HG02588 (cell line): Measurements from ENCODE around the gene EFTUD2.

Source experiments
- ATAC-seq: cut with Tn5 transposase; IDR thresholded peaks from one replicate; pipeline ENCODE4 v1.9.1; 2021; ENCODE audit warnings: mild to moderate bottlenecking, moderate library complexity; ENCODE audit not compliant: unreplicated experiment

EFTUD2 gene

DNA sequence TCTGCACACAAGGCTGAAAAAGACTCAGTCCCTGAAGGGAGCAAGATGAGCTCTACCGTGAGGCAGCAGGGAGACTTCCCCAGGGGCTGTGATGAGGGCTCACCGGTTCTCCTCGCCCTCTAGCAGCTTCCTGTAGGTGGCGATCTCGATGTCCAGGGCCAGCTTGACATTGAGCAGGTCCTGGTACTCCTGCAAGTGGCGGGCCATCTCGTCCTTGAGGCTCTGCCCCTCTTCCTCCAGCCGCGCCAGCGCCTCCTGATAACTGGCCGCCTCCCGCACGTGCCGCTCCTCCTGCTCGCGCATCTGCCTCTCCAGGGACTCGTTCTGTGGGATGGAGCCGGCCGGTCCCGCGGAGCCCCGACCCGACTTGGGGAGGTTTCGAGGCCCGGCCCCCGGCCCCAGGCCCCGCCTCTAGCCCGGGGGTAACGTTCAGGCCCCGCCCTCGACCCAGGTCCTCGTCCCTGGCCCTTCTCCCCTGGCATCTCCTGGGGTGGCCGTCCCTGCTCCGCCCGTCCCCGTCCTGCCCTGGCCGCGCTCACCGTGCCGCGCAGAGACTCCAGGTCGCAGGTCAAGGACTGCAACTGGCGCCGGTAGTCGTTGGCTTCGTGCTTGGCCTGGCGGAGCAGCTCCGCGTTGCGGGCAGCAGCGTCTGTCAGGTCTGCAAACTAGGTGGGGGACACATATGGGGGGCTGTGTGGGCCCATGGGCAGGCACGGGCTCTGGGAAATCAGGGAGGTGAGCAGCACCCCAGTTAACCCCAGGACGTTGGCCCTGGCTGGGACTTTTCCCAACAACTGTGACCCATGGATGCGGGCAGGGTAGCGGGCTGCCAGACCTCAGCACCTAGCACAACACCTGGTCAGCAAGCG is 12.1 kb upstream of the EFTUD2 start:
- no peak for ATAC-seq

DNA sequence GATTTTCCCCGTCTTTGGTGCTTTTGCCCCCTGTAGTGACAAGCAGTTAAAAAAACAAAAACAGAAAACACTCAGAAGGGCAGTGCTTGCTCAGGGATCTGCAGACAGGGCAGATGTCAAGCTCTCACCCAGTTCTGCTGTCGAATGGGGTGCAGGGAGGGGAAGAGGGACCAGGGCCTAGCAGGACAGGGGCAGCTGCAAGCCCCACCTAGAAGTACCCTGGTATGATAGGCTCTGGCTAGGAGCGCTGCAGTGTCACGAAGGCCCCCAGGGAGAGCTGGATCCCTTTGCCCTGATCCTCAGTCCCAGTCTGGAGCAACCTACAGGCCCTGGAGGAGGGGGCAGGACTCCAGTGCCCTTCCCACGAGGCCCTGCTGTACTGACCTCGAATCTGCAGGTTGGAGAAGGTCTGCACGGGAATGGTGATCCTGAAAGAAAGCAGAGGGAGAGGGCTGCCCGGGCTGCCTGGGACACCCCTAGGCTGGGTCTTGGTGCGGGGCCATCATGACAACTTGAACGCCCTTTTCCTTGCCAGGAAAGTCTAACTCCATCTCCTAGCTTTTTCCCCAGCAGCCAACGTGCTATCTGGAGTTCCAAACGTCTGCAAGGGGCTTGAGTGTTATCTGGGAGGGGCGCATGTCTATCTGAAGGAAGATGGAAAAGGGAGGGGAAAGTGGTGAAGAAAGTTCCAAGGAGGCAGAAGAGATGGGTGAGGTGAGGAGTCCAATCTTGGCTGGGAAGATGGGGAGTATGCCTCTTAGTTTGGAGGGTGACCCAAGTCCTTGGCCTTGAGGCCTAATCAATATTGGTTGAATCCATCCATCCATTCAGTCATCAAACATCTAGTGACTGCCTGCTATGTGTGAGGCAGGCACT is 11.2 kb upstream of the EFTUD2 start:
- no peak for ATAC-seq

DNA sequence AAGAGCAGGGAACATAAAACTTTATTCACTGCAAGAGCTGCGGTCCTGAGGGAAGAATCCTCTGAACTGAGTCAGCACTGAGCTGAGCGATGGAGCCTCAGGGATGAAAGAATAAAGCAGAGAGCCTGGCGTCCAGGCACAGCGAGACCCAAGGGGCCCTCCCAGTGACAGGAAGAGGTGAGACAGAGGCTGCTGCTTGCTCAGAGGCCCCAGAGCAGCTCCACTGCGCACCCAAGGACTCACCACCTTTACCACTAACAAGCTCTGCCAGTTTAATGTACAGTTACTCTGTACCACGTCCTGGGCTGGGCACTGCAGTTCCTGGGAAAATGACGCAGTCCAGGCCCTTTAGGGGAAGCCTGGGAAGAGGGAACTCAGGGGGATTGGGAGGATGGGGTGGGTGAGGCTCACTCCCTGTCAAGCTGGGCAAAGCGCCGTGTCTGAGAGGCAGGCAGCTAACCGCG is 10.5 kb upstream of the EFTUD2 start:
- ATAC-seq = no peak

DNA sequence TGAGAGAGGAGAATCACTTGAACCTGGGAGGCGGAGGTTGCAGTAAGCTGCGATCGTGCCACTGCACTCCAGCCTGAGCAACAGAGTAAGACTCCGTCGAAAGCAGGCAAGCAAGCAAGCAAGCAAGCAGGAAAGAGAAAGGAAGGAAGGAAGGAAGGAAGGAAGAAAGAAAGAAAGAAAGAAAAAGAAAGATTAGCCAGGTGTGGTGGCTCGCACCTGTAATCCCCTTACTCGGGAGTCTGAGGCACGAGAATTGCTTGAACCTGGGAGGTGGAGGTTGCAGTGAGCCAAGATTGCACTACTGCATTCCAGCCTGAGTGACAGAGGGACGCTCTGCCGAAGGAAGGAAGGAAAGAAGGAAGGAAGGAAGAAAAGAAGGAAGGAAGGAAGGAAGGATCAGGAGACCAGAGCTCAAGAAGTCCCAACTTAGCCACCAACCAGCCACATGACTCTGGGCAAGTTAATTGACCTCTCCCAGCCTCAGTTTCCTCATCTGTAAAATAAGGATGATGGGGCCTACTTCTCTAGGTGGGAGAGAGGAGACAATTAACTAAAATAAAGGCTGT is 9.6 kb upstream of the EFTUD2 start:
- ATAC-seq = no peak

DNA sequence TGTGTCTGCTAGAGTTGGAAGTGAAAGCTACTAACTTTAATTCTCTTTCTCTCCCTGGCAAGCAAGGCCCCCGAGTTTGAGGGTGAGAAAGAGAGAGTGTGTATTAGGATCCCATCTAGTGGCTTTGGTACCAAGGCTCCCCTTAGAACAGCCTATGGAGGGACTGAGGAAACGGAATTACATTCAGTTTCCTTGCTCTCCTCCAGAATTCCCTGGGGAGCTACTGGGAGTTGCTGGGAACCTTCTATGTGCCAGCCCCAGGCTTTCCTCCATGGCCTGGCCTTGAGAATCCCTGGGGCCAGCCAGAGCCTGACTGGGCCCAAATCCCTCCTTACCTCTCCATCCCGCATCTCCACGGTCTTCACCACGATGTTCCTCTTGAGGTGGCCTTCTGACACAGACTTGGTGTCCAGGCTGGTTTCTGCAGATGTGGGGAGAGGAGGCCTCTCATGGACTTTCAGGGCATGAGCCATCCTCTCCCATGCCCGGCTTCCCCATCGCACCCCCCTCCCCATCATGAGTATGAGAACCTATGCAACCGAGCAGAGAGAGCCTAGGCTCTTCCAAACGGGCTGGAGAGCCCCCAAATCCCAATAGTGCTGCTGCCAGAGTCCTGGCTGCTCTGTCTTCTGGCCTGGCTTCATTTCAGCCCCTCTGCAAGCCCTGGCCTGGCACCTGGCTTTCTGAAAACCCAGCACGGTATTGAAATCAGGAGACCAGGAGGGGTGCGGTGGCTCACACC is 8.7 kb upstream of the EFTUD2 start:
- ATAC-seq = no peak

DNA sequence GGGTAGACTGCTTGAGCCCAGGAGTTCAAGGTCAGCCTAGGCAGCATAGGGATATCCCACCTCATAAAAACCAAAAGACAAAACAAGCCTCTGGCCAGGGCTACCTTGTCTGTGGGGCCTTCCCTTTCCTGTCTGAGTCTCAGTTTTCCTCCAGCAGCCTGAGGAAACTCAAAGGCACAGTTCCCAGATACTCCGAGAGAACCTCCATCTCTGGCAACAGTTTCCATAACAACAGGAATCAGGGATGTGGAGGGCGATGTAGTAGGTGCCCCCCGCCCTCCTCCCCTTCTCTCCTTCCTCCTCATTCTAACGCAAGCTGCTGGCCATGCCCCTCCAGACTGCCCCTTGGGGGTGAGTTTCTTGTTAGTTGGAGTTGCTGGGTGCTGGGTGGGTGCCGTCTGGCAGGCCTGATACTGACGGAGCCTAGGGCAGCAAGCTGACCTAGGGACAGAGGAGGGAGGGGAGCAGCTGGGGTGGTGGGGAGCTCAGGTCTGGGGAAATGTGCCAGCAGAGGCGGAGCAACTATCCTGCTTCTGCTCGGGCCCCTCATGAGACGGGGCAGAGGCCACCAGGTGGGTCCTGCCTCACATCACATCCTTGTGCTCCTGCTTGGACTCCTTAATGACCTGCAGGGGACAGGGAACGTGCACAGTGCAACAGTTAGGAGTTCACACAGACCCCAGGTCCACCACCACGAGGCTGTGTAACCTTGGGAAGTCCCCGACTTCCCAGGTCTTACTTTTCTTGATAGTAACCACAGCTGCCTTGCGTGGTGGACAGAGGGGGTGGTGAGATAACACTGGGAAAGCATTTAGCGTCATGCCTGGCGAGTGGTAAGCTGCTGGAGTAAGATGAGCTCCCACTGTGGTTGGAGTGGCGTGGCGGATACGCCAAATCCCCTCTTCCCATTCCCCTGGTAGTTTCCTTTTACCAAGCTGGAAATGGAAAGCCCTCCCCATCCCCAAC is 7.8 kb upstream of the EFTUD2 start:
- ATAC-seq = no peak

DNA sequence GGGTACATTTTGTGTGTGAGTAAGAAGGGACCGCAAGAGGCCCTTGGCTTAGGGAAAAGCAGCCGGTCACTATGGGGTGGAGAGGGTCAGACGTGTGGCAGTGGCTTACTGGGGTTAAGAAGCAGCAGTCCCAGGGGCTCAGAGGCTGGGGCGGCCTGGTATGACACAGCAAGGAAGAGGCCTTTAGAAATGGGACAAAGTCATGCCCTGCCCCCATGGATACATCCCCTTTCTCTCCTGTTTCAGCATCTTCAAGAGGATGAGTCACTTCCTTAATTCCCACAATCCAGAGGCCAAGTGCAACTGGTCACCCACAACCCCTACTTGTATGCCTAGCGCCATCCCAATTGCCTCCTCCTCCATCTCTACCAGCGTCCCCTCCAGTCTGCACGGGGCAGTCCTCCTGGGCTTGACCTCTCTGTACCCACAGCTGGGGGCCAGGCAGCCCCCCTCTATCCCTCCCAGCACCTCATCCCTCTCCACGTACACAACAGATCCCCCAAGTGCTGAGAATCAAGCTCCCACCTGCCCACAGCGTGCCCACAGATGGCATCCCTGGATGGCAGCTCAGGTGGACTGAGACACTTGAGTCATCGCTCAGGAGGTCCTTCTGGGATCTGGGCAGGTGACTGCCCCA is 6.9 kb upstream of the EFTUD2 start:
- no peak for ATAC-seq

DNA sequence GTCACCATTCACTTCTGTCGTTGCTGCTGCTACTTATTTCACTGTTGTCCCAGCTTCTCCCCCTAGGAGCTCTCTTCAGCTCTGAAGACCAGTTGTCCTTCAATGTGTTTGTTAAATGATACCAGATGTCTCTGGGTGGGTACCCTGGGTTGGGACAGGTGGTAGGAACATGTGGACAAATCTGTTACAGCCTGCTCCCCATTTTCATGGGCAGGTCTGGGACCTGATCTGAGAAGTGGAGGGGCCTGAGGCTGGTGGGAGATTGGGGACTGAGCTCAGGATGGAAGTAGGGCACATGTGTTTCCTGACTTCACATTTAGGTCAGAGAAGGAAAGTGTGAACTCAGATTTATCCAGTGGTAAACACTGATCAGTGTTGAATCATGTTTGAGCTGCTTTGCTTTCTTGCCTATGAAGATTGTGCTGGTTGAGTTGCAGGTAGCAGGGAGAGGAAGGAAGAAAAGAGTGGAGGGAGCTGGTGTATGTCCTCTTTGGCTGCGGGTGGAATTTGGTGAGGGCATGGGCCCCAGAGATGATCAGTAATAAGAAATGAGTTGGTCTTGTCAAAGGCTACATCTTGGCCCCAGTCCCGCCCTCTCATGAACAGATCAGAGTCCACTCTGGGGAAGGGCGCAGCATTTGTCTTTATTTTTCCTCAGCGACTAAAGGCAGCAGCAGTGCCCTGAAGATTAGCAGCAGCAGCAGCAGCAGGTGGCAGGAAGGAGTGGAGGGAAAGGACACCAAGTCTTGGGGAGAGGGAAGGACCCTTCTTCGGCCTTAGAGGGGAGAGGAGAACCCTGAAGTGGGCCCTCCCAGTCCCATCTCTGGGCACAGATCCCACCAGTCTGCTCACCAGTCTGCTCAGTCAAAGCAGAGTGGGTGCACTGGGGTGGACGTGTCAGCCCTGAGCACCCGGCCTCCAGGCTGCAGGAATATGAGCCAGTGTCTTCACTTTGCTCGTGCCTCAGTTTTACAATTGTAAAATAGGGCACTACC is 6.1 kb upstream of the EFTUD2 start:
- ATAC-seq = no peak

DNA sequence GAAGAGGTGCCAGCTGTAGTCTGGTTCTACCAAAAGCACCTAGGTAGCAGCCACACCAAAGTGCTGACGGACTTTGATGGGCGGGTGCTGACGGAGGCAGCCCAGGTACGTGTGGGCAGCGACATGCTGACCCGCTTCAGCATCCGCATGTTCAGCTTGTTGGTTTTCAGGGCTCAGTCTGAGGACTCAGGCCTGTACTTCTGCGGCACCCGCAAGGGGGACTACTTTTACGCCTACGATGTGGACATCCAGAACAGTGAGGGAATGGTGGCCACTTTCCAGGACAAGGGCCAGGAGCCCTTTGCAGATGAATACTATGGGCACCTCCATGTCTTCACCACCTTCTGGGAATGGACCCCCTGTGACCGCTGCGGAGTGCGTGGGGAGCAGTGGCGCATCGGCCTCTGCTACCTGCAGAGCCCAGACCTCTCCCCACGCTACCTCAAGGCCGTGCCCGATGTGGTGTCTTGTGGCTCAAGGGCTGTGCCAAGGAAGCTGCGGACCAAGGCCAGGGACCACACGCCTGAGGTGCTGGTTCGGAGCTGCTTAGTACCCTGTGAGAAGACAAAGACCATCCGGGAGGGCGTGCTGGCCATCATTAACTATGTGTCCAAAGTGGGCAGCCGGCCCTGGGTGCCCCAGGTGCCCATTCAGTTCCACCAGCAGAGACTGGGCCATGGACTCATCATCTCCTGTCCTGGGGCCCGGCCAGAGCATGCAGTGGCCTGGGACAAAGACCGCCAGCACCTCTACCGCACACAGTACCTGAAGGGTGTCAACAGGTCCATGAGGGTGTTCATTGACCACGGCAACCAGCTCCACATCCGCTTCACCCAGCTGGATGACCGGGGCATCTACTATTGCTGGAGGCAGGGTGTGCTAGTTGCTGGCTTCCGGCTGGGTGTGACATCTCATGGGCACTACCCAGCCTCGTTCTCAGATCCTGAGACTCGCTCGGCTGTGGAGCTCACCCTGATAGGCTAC is 5.0 kb upstream of the EFTUD2 start:
- no peak for ATAC-seq

DNA sequence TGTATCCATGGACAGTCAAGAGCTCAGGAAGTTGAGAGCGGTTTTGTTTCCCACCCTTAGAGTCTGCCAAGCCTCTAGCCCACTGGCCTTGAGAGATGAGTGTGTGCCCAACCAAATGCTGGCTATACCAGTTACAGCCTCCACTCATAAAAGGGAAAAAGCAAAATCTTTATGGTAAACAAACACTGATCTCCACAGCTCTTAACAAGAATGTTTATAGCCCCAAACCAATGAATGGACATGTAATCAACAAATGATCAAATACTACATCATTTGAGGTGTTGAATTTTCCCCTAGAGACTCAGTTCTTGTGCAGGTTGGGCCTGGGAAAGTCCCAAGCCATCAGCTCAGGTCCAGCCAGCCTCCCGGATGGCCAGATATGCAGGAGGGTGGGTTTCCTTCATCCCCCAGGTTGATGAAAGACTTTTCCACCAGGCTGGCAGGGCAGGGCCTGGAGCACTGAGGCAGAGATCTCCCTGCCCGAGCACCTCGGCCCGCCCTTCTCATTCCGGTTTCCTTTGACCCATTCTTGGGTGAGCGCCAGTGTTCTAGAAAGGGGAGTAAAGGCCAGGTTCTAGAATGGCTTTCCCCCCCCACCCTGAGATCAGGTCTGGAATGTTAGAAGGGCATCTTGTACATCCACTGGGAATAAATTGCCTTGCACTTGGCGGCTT is 3.9 kb upstream of the EFTUD2 start:
- no peak for ATAC-seq

DNA sequence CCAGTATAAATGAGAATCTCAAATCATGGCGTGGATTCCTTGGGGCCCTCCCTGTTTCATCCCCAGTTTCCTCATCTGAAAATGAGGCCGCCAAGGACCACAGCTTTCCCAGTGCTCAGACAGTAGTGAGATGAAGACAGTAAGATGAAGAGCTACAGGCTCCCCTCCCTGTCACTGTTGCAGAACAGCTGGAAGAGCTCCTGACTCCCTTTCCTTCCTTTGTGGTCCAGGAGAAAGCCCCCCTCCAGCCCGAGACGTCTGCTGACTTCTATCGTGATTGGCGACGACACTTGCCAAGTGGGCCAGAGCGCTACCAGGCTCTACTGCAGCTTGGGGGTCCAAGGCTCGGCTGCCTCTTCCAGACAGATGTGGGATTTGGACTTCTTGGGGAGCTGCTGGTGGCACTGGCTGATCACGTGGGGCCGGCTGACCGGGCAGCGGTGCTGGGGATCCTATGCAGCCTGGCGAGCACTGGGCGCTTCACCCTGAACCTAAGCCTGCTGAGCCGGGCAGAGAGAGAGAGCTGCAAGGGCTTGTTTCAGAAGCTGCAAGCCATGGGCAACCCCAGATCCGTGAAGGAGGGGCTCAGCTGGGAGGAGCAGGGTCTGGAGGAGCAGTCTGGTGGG is 3.0 kb upstream of the EFTUD2 start:
- ATAC-seq = no peak

DNA sequence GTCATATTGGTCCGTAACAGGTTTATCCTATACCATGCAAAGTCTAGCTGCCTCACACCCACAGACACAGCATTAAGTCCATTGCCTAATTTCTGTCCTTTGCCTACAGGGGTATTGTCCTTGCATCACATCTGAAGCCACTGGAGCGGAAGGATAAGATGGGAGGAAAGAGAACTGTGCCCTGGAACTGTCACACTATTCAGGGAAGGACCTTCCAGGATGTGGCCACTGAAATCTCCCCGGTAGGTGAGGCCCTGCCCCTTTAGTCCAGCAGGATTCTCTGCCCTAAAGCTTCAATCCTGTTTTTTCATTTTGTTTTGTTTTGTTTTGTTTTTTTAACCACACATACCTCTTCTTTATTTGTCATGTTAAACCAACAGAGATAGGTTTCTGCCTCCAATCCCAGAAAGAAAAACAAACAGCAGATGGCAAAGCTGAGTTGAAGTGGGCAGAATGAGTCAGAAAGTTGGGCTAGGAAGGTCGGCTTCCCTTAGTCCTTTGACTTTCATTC is 2.2 kb upstream of the EFTUD2 start:
- no peak for ATAC-seq

DNA sequence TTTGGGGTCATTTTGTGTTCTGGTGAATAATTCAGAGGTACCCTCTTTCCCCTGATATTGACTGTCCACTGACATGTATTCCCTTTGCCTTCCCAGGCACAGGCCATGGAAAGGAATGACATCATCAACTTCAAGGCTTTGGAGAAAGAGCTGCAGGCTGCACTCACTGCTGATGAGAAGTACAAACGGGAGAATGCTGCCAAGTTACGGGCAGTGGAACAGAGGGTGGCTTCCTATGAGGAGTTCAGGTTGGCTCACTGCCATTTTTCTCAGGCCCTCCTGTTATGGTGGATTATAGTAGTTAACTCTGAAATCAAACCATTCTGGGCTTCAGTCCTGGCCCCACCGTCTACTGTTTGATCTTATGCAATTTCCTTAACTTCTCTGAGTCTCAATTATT is 1.6 kb upstream of the EFTUD2 start:
- no peak for ATAC-seq

DNA sequence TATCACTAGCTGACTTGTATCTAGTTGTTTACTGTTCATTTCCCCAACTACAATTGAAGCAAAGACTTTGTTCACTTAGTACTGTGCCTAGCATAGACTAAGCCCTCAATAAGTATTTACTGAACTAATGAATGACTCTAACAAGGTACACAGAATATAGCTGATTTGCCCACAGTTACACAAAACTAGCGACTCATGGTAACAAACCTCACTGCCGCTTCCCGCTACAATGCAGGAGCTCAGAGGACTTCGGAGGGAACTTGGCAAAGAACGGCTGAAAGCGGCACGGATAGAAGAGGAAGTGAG is 524 bp downstream of the EFTUD2 start:
- no peak for ATAC-seq

DNA sequence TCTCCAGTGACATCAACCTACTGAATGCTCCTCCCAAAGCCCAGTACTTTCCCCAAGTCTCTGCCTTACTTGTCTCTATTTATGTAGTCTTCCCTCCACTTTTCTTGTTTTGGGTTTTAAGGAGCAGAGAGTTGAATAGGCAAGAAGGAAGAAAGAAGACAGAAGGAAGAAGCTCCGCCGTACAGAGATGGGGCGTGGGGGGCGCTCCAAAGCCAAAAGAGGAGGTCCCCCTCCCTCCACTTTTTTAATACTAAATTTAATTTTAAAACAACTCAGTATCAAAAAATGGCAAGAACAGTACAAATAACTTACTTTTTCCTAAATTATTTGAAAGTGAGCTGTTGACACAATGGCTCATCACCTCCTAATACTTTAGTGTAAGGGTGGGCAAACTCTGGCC is 4.6 kb downstream of the EFTUD2 start:
- no peak for ATAC-seq

DNA sequence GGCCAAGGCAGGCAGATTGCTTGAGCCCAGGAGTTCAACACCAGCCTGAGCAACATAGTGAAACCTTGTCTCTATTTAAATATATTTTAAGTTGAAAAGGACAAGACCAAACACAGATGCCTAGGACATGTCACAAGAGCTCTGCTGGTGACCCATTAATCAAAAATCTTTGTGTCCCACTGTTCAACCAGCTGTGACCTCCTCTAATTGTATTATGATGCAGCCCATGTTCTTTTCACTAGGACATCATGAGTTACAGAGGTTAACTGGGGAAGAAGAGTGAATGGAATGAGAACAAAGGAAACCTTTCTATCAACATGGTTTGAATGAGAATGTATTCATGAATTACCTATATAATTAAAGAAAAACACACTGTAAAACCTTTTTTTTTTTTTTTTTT is 7.0 kb downstream of the EFTUD2 start:
- ATAC-seq = no peak
